IPS-20b (cell line): ENCODE measurements around the gene CYP2A6.
A peak's percentile ranks its signal among the peaks of the same experiment; 100 is the strongest.
"Not testable (repeated sequence)": the region's sequence is repeated elsewhere in the genome, so short reads cannot be mapped to it uniquely, and the experiment has no call there.

Experiments
- H3K27ac ChIP-seq: one replicate; pipeline ENCODE4 v1.5.1; 2013; ENCODE audit warnings: low read length
- H3K27me3 ChIP-seq: 2 replicates; pipeline ENCODE4 v1.6.1; 2013; ENCODE audit warnings: mild to moderate bottlenecking, low read length, inconsistent platforms; ENCODE audit not compliant: insufficient read depth
- H3K36me3 ChIP-seq: 2 replicates; pipeline ENCODE4 v1.6.1; 2013; ENCODE audit warnings: low read depth, mild to moderate bottlenecking, inconsistent platforms, low read length, moderate library complexity; ENCODE audit not compliant: insufficient read depth
- H3K4me1 ChIP-seq: 2 replicates; pipeline ENCODE4 v1.6.1; 2013; ENCODE audit warnings: mild to moderate bottlenecking, control low read depth, inconsistent platforms, low read length, moderate library complexity; ENCODE audit not compliant: insufficient read depth
- H3K4me3 ChIP-seq: 2 replicates; pipeline ENCODE4 v1.5.1; 2013; ENCODE audit warnings: mild to moderate bottlenecking, low read length, inconsistent platforms
- H3K9ac ChIP-seq: 2 replicates; pipeline ENCODE4 v1.6.1; 2013; ENCODE audit warnings: low read depth, mild to moderate bottlenecking, inconsistent platforms, low read length, moderate library complexity
- H3K9me3 ChIP-seq: 2 replicates; pipeline ENCODE4 v1.6.1; 2013; ENCODE audit warnings: mild to moderate bottlenecking, low read depth, low read length, inconsistent platforms; ENCODE audit not compliant: insufficient read depth

Gene CYP2A6

GRCh38 chr19:40850277-40850676 lies at the start of gene CYP2A6:
TSS of gene CYP2A6 (minus strand) at chr19:40850447. CDS start at chr19:40850426, 21 bp downstream.
- not testable (repeated sequence) for H3K4me1 ChIP-seq, H3K4me3 ChIP-seq, H3K36me3 ChIP-seq, H3K9me3 ChIP-seq, H3K27ac ChIP-seq, H3K9ac ChIP-seq
- peaks cover 46% of the 10 kb centered on the region for H3K27me3 ChIP-seq

- H3K27ac ChIP-seq, H3K9ac ChIP-seq, H3K27me3 ChIP-seq, H3K9me3 ChIP-seq, H3K36me3 ChIP-seq, H3K4me1 ChIP-seq, H3K4me3 ChIP-seq: not testable (repeated sequence)
These were observed 49.7 kb upstream of the CYP2A6 start for GRCh38 chr19:40899964-40900363.

GRCh38 chr19:40896843-40897789 lies 46.9 kb upstream of the CYP2A6 start:
- not testable (repeated sequence) for H3K9ac ChIP-seq, H3K9me3 ChIP-seq, H3K27me3 ChIP-seq, H3K27ac ChIP-seq, H3K4me1 ChIP-seq, H3K4me3 ChIP-seq, H3K36me3 ChIP-seq

- no peaks in the 10 kb centered on the region for H3K36me3 ChIP-seq
- no peak overlapping the region for H3K27ac ChIP-seq
- no peak overlapping the region for H3K9ac ChIP-seq
- H3K4me3 ChIP-seq = no peak overlapping the region
- no peaks in the 10 kb centered on the region; the same call in 1 of the 2 replicates for H3K27me3 ChIP-seq
- H3K4me1 ChIP-seq = no peaks in the 10 kb centered on the region
- no peaks in the 10 kb centered on the region for H3K9me3 ChIP-seq
These were observed 46.2 kb upstream of the CYP2A6 start for GRCh38 chr19:40896418-40896796.

GRCh38 chr19:40893112-40893511 lies 42.9 kb upstream of the CYP2A6 start:
- H3K9ac ChIP-seq = no peak overlapping the region
- no peaks in the 10 kb centered on the region for H3K9me3 ChIP-seq
- H3K27me3 ChIP-seq = peaks cover 12% of the 10 kb centered on the region; the same call in 1 of the 2 replicates

GRCh38 chr19:40889366-40889765 lies 39.1 kb upstream of the CYP2A6 start:
- Histone ChIP-seq H3K27me3 (peaks cover 12% of the 10 kb centered on the region; the same call in 1 of the 2 replicates), H3K36me3 (no peaks in the 10 kb centered on the region), H3K9me3 (no peaks in the 10 kb centered on the region), H3K4me1 (no peaks in the 10 kb centered on the region), H3K27ac (no peak overlapping the region), H3K9ac (no peak overlapping the region), H3K4me3 (no peak overlapping the region)

More at GRCh38 chr19:40893112-40893511, 42.9 kb upstream of the CYP2A6 start:
- H3K4me3 ChIP-seq = no peak overlapping the region
- no peak overlapping the region for H3K27ac ChIP-seq
- H3K36me3 ChIP-seq = no peaks in the 10 kb centered on the region
- H3K4me1 ChIP-seq = no peaks in the 10 kb centered on the region

- H3K9ac ChIP-seq = no peak overlapping the region
- H3K4me1 ChIP-seq = no peaks in the 10 kb centered on the region
- H3K27me3 ChIP-seq = peaks cover 12% of the 10 kb centered on the region; the same call in 1 of the 2 replicates
- H3K36me3 ChIP-seq = no peaks in the 10 kb centered on the region
- no peak overlapping the region for H3K4me3 ChIP-seq
- H3K9me3 ChIP-seq = no peaks in the 10 kb centered on the region
- H3K27ac ChIP-seq = no peak overlapping the region
These were observed 37.9 kb upstream of the CYP2A6 start for GRCh38 chr19:40888191-40888590.

- H3K27me3 ChIP-seq, H3K27ac ChIP-seq, H3K9ac ChIP-seq, H3K4me3 ChIP-seq, H3K4me1 ChIP-seq, H3K36me3 ChIP-seq, H3K9me3 ChIP-seq: not testable (repeated sequence)
These were observed 34.1 kb upstream of the CYP2A6 start for GRCh38 chr19:40884187-40884931.

- H3K9me3 ChIP-seq, H3K4me1 ChIP-seq, H3K9ac ChIP-seq, H3K36me3 ChIP-seq, H3K27me3 ChIP-seq, H3K4me3 ChIP-seq, H3K27ac ChIP-seq: not testable (repeated sequence)
These were observed 31.8 kb upstream of the CYP2A6 start, which contains the start of gene CYP2A7 for GRCh38 chr19:40882062-40882461. TSS of gene CYP2A7 (minus strand) at chr19:40882231. CDS start at chr19:40882210, 21 bp downstream.

- not testable (repeated sequence) for H3K27ac ChIP-seq, H3K36me3 ChIP-seq, H3K9me3 ChIP-seq, H3K4me1 ChIP-seq, H3K4me3 ChIP-seq, H3K9ac ChIP-seq
- peaks cover 18% of the 10 kb centered on the region for H3K27me3 ChIP-seq
These were observed 29.1 kb upstream of the CYP2A6 start for GRCh38 chr19:40879349-40879748.

- not testable (repeated sequence) for H3K27ac ChIP-seq, H3K9ac ChIP-seq, H3K4me1 ChIP-seq, H3K36me3 ChIP-seq, H3K9me3 ChIP-seq
- H3K27me3 ChIP-seq = peaks cover 17% of the 10 kb centered on the region
- H3K4me3 ChIP-seq = peak overlapping the region; percentile 56; the same call in 1 of the 2 replicates
These were observed 25.3 kb upstream of the CYP2A6 start for GRCh38 chr19:40875526-40875951.

GRCh38 chr19:40874874-40875273 lies 24.6 kb upstream of the CYP2A6 start:
- not testable (repeated sequence) for H3K27ac ChIP-seq, H3K9ac ChIP-seq, H3K4me3 ChIP-seq, H3K4me1 ChIP-seq, H3K36me3 ChIP-seq, H3K9me3 ChIP-seq
- H3K27me3 ChIP-seq = peaks cover 17% of the 10 kb centered on the region
